ENCODE results near the gene NHS.
"Not testable (repeated sequence)": the region's sequence is repeated elsewhere in the genome, so short reads cannot be mapped to it uniquely, and the experiment has no call there.

Gene NHS

GRCh38 chrX:17549107-17549651, 174.2 kb downstream of the NHS start:
- DNase-seq (ENCODE audit: low read depth in 3 of 3), result no peak

GRCh38 chrX:17550011-17550410, 175.0 kb downstream of the NHS start:
- DNase-seq (ENCODE audit: low read depth in 3 of 3), result no peak

- DNase-seq (ENCODE audit: low read depth in 3 of 3), result no peak
Observed at GRCh38 chrX:17552044-17552650, 177.1 kb downstream of the NHS start.

- DNase-seq (ENCODE audit: low read depth in 3 of 3), result no peak
Observed at GRCh38 chrX:17553469-17553868, 178.5 kb downstream of the NHS start.

GRCh38 chrX:17553961-17554482, 179.0 kb downstream of the NHS start:
- no peak for DNase-seq (ENCODE audit: low read depth in 3 of 3)

- no peak for DNase-seq (ENCODE audit: low read depth in 3 of 3)
Observed at GRCh38 chrX:17554914-17555313, 179.9 kb downstream of the NHS start.

GRCh38 chrX:17555846-17556245, 180.8 kb downstream of the NHS start:
- no peak for DNase-seq (ENCODE audit: low read depth in 3 of 3)

- DNase-seq (ENCODE audit: low read depth in 3 of 3), result no peak
Observed at GRCh38 chrX:17559728-17560379, 184.9 kb downstream of the NHS start.

GRCh38 chrX:17560385-17560784, 185.4 kb downstream of the NHS start:
- no peak for DNase-seq (ENCODE audit: low read depth in 3 of 3)

- DNase-seq (ENCODE audit: low read depth in 3 of 3), result no peak
Observed at GRCh38 chrX:17563076-17563475, 188.1 kb downstream of the NHS start.

GRCh38 chrX:17563515-17563914, 188.5 kb downstream of the NHS start:
- no peak for DNase-seq (ENCODE audit: low read depth in 3 of 3)

GRCh38 chrX:17564689-17565409, 189.8 kb downstream of the NHS start:
- no peak for DNase-seq (ENCODE audit: low read depth in 3 of 3)

GRCh38 chrX:17566740-17567139, 191.7 kb downstream of the NHS start:
- DNase-seq (ENCODE audit: low read depth in 3 of 3), result no peak

- no peak for DNase-seq (ENCODE audit: low read depth in 3 of 3)
Observed at GRCh38 chrX:17567187-17567586, 192.2 kb downstream of the NHS start.

GRCh38 chrX:17567821-17568220, 192.8 kb downstream of the NHS start:
- DNase-seq (ENCODE audit: low read depth in 3 of 3), result no peak

GRCh38 chrX:17568804-17569203, 193.8 kb downstream of the NHS start:
- DNase-seq (ENCODE audit: low read depth in 3 of 3), result not testable (repeated sequence)

GRCh38 chrX:17579026-17579425, 204.0 kb downstream of the NHS start:
- no peak for DNase-seq (ENCODE audit: low read depth in 3 of 3)

- DNase-seq (ENCODE audit: low read depth in 3 of 3), result no peak
Observed at GRCh38 chrX:17580539-17581152, 205.6 kb downstream of the NHS start.

GRCh38 chrX:17581641-17582040, 206.6 kb downstream of the NHS start:
- no peak for DNase-seq (ENCODE audit: low read depth in 3 of 3)

GRCh38 chrX:17584248-17584681, 209.3 kb downstream of the NHS start:
- DNase-seq (ENCODE audit: low read depth in 3 of 3), result no peak

GRCh38 chrX:17585006-17585405, 210.0 kb downstream of the NHS start:
- no peak for DNase-seq (ENCODE audit: low read depth in 3 of 3)

- no peak for DNase-seq (ENCODE audit: low read depth in 3 of 3)
Observed at GRCh38 chrX:17587366-17587765, 212.4 kb downstream of the NHS start.

Data from stimulated activated CD4-positive, alpha-beta T cell treated with anti-CD3 and anti-CD28 coated beads, TNF-alpha, amount 100 ng/mL, for 24 hours (primary cell).